Ishikawa (cell line): ENCODE results near the gene ADAM10.

Experiments
- RAD21 ChIP-seq: IDR thresholded peaks from 2 replicates; pipeline ENCODE4 v1.6.1; 2012; ENCODE audit warnings: low read depth
- TAF1 ChIP-seq: IDR thresholded peaks from 2 replicates; pipeline ENCODE4 v1.6.1; 2012; ENCODE audit warnings: low read depth, mild to moderate bottlenecking
- TCF12 ChIP-seq: IDR thresholded peaks from 2 replicates; pipeline ENCODE4 v1.6.1; 2012; ENCODE audit warnings: low read depth
- TEAD4 ChIP-seq: IDR thresholded peaks from 2 replicates; pipeline ENCODE4 v1.6.1; 2012
- ZBTB7A ChIP-seq: IDR thresholded peaks from 2 replicates; pipeline ENCODE4 v1.6.1; 2012; ENCODE audit warnings: low read depth
- TF ChIP-seq, protein P1 (sequence below): IDR thresholded peaks from 2 replicates; pipeline ENCODE4 v1.6.1; 2012

DNA sequence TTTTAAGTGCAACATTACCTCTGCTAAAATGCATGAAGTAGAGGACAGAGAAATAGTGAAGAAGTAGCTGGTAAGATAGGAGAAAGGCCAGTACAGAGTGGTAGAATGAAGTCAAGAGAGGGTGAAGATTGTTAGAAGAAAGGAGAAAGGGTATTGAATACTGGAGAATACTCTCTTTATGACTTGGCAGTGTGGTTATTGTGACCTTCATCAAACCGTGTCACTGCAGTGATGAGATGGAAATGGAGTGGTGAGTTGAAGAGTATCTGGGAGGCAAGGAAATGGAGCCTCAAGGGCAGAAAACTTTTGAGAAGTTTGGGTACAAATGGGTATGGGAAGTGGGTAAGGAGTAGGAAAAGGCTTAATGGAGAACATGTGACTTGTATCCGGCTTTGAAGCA lies 46.3 kb upstream of the ADAM10 start:
- TF ChIP-seq, protein P1, sequence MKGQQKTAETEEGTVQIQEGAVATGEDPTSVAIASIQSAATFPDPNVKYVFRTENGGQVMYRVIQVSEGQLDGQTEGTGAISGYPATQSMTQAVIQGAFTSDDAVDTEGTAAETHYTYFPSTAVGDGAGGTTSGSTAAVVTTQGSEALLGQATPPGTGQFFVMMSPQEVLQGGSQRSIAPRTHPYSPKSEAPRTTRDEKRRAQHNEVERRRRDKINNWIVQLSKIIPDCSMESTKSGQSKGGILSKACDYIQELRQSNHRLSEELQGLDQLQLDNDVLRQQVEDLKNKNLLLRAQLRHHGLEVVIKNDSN, result no peak
- TF ChIP-seq RAD21 (no peak), TCF12 (no peak), TAF1 (no peak), TEAD4 (no peak), ZBTB7A (no peak)
